GM12872 (cell line): ENCODE measurements around the gene BOLA2B.

ENCODE experiments used
- TF ChIP-seq, protein P1 (sequence below): IDR thresholded peaks from 3 replicates; pipeline ENCODE4 v1.5.1; 2011; ENCODE audit warnings: low read depth, mild to moderate bottlenecking, low read length, moderate library complexity; ENCODE audit not compliant: insufficient read depth

BOLA2B gene

DNA sequence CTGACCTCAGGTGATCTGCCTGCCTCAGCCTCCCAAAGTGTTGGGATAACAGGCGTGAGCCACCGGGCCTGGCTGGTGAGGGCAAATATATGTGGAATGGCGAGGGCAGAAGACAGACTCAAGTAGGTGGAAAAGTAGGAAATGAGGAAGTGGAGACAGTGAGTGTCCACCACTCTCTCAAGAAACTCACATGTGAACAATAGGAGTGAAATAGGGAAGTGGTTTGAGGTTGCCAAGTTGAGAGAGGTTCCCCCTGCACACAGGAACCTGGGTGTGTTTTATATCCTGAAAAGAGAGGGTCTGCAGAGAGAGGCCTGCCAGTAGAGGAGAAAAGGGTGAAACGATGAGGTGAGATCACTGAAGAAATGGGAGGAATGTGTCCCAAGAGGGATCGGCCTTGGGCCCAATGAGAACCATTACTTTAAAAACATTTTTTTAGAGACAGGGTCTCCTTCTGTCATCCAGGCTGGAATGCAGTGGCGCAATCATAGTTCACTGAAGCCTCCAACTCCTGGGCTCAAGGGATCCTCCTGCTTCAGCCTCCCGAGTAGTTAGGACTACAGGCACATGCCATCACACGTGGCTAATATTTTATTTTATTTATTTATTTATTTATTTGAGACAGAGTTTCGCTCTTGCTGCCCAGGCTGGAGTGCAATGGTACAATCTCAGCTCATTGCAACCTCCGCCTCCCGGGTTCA, 27.1 kb downstream of the BOLA2B start:
- TF ChIP-seq, protein P1, sequence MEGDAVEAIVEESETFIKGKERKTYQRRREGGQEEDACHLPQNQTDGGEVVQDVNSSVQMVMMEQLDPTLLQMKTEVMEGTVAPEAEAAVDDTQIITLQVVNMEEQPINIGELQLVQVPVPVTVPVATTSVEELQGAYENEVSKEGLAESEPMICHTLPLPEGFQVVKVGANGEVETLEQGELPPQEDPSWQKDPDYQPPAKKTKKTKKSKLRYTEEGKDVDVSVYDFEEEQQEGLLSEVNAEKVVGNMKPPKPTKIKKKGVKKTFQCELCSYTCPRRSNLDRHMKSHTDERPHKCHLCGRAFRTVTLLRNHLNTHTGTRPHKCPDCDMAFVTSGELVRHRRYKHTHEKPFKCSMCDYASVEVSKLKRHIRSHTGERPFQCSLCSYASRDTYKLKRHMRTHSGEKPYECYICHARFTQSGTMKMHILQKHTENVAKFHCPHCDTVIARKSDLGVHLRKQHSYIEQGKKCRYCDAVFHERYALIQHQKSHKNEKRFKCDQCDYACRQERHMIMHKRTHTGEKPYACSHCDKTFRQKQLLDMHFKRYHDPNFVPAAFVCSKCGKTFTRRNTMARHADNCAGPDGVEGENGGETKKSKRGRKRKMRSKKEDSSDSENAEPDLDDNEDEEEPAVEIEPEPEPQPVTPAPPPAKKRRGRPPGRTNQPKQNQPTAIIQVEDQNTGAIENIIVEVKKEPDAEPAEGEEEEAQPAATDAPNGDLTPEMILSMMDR, result no peak

DNA sequence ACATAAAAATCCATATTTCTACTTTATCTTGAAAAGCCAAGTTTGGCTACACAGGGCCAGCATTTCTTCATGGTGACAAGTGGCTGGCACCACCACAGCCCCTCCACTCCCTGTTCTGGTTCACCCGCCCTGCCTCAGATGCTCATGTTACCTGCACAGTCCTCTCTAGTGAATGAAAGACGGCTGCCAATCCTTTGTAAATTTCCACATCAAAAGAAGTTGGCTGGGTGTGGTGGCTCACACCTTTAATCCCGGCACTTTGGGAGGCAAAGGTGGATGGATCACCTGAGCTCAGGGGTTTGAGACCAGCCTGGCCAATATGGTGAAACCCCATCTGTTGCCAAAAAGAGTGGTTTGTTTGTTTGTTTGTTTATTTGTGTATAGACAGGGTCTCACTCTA, 29.9 kb downstream of the BOLA2B start:
- TF ChIP-seq, protein P1, result no peak

DNA sequence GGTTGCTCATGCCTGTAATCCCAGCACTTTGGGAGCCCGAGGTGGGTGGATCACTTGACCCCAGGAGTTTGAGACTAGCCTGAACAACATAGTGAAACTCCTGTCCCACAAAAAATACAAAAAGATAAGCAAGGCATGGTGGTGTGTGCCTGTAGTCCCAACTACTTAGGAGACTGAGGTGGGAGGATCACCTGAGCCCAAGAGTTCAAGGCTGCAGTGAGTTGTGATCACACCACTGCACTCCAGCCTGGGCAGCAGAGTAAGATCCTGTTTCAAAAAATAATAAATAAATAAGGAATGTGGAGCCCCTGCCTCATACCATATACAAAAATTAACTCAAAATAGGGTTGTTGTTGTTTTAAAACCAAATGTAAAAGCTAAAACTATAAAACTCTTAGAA, 36.3 kb downstream of the BOLA2B start:
- TF ChIP-seq, protein P1, result no peak

DNA sequence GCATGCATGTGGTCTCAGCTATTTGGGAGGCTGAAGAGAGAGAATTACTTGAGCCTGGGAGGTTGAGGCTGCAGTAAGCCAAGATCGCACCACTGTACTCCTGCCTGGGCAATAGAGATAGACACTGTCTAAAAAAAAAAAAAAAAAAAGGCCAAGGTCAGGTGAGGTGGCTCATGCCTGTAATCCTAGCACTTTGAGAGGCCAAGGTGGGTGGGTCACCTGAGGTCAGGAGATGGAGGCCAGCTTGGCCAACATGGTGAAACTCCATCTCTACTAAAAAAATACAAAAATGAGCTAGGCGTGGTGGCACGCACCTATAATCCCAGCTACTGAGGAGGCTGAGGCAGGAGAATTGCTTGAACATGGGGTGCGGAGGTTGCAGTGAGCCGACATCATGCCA, 38.3 kb downstream of the BOLA2B start:
- TF ChIP-seq, protein P1, result no peak

DNA sequence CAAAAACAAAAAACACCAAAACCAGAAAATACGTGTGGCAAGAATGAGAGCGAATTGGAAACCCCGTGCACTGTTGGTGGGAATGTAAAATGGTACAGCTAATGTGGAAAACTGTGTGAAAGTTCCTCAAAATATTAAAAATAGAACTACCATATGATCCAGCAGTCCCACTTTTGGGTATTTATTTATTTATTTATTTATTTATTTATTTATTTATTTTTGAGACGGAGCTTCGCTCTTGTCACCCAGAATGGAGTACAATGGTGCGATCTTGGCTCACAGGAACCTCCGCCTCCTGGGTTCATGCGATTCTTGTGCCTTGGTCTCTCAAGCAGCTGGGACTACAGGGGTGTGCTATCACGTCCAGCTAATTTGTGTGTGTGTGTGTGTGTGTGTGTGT, 40.9 kb downstream of the BOLA2B start:
- TF ChIP-seq, protein P1, result no peak

DNA sequence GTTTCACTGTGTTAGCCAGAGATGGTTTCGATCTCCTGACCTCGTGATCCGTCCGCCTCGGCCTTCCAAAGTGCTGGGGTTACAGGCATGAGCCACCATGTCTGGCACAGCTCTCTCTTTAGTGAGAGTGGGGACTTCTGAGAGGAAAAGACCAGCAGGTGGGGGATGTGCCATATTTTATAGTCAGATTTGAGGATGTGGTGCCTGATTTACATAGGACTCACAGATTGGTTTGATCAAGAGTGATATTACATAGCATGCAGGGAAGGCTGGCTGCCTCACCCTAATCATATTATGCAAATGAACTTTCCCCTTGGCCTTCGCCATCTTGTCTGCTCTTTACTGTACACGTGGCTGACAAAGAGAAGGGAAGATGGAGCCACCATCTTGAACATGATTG, 42.4 kb downstream of the BOLA2B start:
- TF ChIP-seq, protein P1, result no peak

DNA sequence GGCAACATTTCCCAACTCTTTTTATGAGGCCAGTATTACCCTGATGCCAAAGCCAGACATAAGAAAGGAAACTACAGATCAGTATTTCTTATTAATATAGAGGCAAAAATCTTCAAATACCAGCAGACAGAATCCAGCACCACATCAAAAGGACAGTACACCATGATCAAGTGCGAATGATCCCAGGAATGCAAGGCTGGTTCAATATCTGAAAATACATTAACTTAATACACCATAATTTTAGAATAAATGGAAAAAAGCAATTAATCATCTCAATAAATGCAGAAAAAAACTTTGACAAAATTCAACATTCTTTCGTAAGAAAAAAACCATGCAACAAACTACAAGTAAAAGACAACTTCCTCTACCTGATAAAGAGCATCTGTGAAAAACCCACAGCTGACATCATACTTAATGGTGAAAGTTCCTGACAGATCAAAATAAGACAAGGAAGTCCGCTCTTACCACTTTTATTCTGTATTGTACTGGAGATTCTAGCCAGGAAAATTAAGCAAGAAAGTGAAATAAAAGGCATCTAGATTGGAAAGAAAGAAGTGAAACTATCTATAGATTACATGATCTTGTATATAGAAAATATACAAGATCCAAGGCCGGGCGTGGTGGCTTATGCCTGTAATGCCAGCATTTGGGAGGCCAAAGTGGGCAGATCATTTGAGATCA, 44.1 kb downstream of the BOLA2B start:
- TF ChIP-seq, protein P1, result no peak
